HuH-7.5 (cell line): ENCODE data around the gene ANKRD13A.
A peak's percentile ranks its signal among the peaks of the same experiment; 100 is the strongest.
"Not testable (repeated sequence)": the region's sequence is repeated elsewhere in the genome, so short reads cannot be mapped to it uniquely, and the experiment has no call there.

Source experiments
- DNase-seq: peaks from one replicate; pipeline ENCODE4 v3.0.0; 2011; ENCODE audit warnings: low spot score

Gene ANKRD13A

GRCh38 chr12:109983432-109984142 lies 15.6 kb upstream of the ANKRD13A start:
- no peak for DNase-seq

- not testable (repeated sequence) for DNase-seq
Observed at GRCh38 chr12:109986236-109986635, 13.0 kb upstream of the ANKRD13A start.

GRCh38 chr12:109987615-109988014 lies 11.6 kb upstream of the ANKRD13A start:
- no peak for DNase-seq

- no peak for DNase-seq
Observed at GRCh38 chr12:109988274-109988673, 11.0 kb upstream of the ANKRD13A start.

- no peak for DNase-seq
Observed at GRCh38 chr12:109988903-109989302, 10.3 kb upstream of the ANKRD13A start.

GRCh38 chr12:109989380-109989779 lies 9.8 kb upstream of the ANKRD13A start:
- DNase-seq, result no peak

GRCh38 chr12:109991586-109991985 lies 7.6 kb upstream of the ANKRD13A start:
- no peak for DNase-seq

GRCh38 chr12:109993091-109993490 lies 6.1 kb upstream of the ANKRD13A start:
- DNase-seq, result no peak

- DNase-seq, result no peak
Observed at GRCh38 chr12:109994401-109995175, 4.6 kb upstream of the ANKRD13A start.

GRCh38 chr12:109995361-109995685 lies 3.9 kb upstream of the ANKRD13A start:
- DNase-seq, result no peak

- peak; percentile 89 for DNase-seq
Observed at GRCh38 chr12:109995686-109996482, 3.3 kb upstream of the ANKRD13A start, which contains the start of gene GIT2. Gene GIT2, minus strand, starts transcription at chr12:109996368. Its CDS starts 144 bp downstream, at chr12:109996224.

GRCh38 chr12:109996483-109996853 lies 2.8 kb upstream of the ANKRD13A start:
- DNase-seq, result no peak

GRCh38 chr12:109997393-109997792 lies 1.8 kb upstream of the ANKRD13A start:
- no peak for DNase-seq

- DNase-seq, result no peak
Observed at GRCh38 chr12:109998241-109998903, 858 bp upstream of the ANKRD13A start.

- no peak for DNase-seq
Observed at GRCh38 chr12:109999649-109999971, 380 bp downstream of the ANKRD13A start.

GRCh38 chr12:109999983-110000505 lies 814 bp downstream of the ANKRD13A start:
- no peak for DNase-seq

GRCh38 chr12:110001596-110001995 lies 2.4 kb downstream of the ANKRD13A start:
- no peak for DNase-seq

GRCh38 chr12:110002676-110003515 lies 3.7 kb downstream of the ANKRD13A start:
- DNase-seq, result no peak

GRCh38 chr12:110004598-110004997 lies 5.4 kb downstream of the ANKRD13A start:
- no peak for DNase-seq

GRCh38 chr12:110005319-110005973 lies 6.2 kb downstream of the ANKRD13A start:
- no peak for DNase-seq

GRCh38 chr12:110006115-110006514 lies 6.9 kb downstream of the ANKRD13A start:
- DNase-seq, result no peak
